ENCODE measurements around the gene TEX261. TPM values are rescaled to one million over a fixed set of nuclear protein-coding genes. Genes with fewer than 3 reads are reported as not detected.
A peak's percentile ranks its signal among the peaks of the same experiment; 100 is the strongest.
"Not testable (repeated sequence)": the region's sequence is repeated elsewhere in the genome, so short reads cannot be mapped to it uniquely, and the experiment has no call there.

TEX261 gene
- total RNA-seq (2014; rRNA removed; shearing (Covaris generic)): 38.4 and 60.1 TPM in 2 replicates
- polyA plus RNA-seq (2015; cell fraction: cytosol; rRNA removed): 59.2 and 61.5 TPM in 2 replicates
- 39.8 and 47.2 TPM in 2 replicates for polyA plus RNA-seq (2015; cell fraction: nucleus; rRNA removed)

DNA sequence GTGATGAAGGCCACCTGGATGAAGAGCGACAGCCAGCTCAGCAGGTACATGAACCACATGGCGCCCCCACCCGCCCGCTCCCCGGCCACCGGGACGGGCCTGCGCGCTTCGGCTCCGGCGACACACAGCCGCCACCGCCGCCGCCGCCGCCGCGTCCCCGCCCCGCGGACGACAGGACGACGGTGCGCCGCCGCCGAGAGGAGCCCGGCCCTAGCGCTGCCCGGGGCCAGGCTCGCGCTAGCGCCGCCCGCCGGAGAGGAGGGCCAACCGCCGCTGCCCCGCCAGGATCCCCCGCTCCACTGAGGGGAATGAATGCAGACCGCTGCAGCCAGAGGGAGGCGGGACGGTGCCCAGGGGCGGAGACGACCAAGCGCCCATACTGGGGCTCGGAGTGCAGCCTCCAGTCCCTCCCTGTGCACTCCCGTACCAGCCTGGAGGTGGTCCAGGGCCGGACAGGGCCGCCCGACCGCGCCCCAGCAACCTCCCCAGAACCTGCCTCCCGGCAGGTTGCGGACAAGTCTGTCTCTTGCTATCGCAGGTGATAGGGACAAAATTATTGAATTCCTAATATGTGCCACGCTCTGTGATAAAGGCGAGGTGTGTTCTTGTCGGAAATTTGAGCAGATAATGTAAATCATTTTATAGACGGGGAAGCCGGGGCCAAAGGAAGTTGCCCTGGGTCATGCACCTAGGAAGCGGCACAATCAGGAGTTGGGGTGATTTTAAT is at the start of gene TEX261:
TEX261 (minus strand) TSS at position 175 of the 727 bp plus-strand sequence; CDS start at position 59, 116 bp downstream.
- DNase-seq (ENCODE audit: low read depth): peak; percentile 90

DNA sequence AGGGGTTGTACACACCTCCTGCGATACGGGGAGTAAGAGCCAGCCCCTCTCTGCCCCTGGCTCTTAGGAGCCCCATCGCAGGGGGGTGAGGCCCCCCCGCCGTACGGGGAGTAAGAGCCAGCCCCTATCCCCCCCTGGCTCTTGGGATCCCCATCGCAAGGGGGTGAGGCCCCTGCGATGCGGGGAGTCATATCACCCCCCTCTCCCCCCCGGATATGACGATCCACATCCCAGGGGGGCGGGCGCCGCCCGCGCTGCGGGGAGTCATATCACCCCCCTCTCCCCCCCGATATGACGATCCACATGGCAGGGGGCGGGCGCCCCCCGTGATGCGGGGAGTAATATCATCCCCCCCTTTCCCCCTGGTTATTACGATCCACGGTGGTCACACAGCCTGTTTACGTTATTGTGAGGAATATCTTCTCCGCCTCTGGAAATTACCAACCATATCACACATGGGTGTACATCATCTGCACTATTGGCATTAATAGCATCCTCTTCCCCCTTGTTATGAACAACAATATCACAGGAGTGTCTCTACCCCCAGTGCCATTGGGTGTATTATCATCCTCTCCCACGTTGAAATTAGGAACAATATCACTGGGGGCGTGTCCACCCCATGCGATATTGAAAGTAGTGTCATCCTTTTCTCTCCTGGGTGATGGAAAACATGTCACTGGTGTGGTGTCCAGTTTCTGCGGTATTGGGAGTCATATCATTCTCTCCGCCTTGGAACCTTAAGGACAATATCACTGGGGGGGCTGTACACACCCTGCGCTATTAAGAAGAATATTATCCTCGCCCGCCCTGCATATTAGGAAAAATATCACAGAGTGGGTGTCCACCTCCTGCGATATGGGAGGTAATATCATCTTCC is 49.1 kb upstream of the TEX261 start:
- DNase-seq (ENCODE audit: low read depth): no peak

DNA sequence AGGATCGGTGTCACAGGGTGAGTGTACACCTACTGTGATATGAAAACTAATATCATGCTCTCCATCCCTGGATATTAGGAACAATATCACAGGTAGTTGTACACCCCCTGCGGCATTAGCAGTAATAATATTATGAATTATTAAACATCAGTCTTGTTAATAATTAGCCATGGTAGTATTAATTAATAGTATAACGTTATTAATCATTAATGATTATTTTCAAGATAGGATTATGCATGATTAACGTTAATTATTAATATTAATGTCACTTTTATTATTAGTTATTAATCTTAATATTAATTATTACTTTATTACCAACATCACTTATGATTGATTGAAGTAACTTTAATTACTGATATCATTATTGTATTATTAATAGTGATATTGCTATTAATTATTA is 47.6 kb upstream of the TEX261 start:
- DNase-seq (ENCODE audit: low read depth): no peak

DNA sequence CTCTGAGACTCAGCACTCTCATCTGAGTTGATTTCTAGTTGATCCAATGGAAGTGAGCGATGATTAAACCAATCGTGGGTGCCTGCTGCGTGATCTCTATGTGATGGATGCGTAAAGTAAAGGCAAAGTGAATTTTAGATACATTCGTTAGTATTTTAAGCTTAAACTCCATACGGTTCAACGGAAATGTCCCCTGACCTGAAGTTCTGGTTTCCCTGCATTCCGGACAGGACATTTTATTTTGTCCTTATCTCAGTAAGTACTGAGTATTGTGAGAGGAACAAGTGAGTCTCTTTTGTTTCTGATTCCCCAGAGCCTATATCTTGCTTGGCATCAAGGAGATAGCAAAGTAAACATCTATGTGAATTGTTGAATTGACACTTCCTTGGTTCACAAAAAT is 41.6 kb upstream of the TEX261 start:
- not testable (repeated sequence) for DNase-seq (ENCODE audit: low read depth)

DNA sequence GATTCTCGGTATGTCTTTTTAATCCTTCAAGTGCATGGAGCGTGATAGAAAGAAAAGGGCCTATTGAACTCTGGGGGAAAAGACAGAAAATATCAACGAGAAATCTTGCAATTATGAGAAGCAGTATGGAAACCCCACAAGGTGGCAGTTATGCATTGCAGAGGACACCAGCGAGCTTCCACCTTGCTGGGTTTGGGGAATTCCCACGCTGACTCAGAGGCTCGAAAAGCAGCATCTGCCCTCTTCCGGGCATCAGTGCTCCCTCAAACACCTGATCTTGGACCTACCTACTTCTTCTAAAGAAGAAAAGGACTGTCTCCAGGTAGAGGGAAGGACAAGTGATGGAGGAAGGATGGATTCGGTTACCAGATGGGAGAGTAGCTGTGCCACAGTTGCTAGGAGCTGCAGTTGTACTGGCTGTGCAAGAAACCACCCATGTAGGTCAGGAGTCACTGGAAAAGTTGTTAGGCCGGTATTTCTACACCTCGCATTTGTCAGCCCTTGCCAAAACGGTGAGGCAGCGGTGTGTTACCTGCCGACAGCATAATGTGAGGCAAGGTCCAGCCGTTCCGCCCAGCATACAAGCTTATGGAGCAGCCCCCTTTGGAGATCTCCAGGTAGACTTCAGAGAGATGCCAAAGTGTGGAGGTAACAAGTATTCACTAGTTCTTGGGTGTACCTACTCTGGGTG is 29.0 kb upstream of the TEX261 start:
- not testable (repeated sequence) for DNase-seq (ENCODE audit: low read depth)

DNA sequence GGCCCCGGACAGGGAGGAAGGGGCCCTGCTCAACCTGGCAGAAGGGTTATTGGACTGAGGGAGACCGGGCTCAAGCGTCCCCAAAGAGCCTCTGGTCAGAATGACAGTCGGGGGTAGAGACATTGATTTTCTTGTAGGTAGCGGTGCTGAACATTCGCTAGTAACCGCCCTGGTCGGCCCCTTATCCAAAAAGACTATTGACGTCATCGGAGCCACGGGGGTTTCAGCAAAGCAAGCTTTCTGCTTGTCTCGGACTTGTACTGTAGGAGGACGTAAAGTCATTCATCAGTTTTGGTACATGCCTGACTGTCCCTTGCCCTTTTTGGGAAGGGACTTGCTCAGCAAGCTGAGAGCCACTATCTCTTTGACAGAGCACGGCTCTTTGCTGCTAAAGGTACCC is 26.7 kb upstream of the TEX261 start:
- DNase-seq (ENCODE audit: low read depth): not testable (repeated sequence)

- not testable (repeated sequence) for DNase-seq (ENCODE audit: low read depth)
Observed at GRCh38 chr2:71019989-71020388, 25.3 kb upstream of the TEX261 start.

DNA sequence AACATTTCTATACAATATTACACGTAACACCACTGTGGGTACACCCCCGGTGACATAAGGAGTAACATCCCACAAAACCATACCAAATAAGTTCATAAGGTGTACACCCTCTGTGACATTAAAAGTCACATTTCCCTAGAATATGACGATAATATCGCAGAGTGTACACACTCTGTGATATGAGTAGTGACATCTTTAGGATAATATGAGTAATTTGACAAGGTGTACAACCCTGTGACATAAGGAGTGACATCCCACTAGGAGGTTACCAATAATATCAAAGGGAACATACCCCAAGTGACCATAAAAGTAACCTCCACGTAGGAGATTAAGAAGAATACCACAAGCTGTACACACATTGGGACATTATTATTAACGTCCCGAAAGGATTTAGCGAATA is 24.0 kb upstream of the TEX261 start:
- no peak for DNase-seq (ENCODE audit: low read depth)

DNA sequence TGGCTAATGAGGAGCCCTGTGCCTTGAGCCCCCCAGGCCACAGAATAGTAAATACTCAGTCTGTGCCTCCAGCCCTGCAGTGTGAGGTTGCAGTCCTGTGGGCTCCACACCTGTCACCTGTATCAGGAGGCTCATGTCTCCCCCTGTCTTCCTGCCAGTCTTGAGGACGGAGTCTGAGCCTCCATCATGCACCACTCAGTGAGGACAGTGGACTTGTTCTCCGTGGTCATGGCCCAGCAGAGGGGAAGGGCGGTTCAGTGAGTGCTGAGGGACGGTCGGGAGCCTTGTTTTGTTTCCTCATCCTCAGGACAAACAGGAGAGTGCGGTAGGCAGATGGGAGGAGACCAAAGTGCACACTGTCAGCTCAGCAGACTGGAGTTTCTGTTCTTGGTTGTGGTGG is 17.1 kb upstream of the TEX261 start:
- not testable (repeated sequence) for DNase-seq (ENCODE audit: low read depth)

DNA sequence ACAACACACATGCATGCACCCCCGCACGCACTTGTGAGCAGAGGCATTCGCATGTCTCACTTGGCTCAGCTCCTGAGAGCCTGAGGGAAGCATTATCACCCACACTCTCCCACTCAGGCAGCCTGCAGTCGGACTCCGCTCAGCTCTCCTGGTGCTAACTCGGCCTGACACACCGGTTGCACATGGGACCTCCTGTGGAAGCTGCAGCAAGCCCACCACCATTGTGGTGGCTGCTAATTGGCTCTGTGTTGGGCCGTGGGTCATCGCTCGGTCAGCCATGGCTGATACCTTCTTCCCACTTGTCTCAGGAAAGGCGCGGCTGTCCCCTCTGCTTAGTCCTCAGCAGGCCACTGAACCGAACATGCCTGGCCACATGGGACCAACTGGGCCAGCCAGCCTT is 13.7 kb upstream of the TEX261 start:
- DNase-seq (ENCODE audit: low read depth): no peak

GRCh38 chr2:71006955-71007799 is 12.5 kb upstream of the TEX261 start:
- no peak for DNase-seq (ENCODE audit: low read depth)

DNA sequence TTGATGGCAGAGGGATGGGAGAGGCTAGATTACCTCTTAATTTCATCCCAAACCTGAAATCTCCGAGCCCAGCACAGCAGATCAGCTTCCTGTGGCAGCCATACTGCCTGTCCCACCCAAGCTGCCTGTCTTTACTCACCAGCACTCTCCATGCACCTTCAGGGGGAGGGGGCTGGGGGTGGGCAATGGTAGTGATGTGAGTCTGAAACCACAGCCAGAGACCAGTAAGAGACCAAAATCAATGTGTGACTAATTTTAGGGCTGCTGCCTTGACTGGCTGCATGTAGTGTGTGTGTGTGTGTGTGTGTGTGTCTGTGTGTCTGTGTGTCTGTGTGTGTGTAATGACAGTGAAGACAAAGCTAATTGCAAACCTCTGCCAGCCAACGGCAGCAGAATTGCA is 11.7 kb upstream of the TEX261 start:
- no peak for DNase-seq (ENCODE audit: low read depth)

GRCh38 chr2:71005271-71006202 is 10.9 kb upstream of the TEX261 start:
- peak; percentile 24 for DNase-seq (ENCODE audit: low read depth)

GRCh38 chr2:71004857-71005256 is 10.2 kb upstream of the TEX261 start:
- DNase-seq (ENCODE audit: low read depth): no peak

DNA sequence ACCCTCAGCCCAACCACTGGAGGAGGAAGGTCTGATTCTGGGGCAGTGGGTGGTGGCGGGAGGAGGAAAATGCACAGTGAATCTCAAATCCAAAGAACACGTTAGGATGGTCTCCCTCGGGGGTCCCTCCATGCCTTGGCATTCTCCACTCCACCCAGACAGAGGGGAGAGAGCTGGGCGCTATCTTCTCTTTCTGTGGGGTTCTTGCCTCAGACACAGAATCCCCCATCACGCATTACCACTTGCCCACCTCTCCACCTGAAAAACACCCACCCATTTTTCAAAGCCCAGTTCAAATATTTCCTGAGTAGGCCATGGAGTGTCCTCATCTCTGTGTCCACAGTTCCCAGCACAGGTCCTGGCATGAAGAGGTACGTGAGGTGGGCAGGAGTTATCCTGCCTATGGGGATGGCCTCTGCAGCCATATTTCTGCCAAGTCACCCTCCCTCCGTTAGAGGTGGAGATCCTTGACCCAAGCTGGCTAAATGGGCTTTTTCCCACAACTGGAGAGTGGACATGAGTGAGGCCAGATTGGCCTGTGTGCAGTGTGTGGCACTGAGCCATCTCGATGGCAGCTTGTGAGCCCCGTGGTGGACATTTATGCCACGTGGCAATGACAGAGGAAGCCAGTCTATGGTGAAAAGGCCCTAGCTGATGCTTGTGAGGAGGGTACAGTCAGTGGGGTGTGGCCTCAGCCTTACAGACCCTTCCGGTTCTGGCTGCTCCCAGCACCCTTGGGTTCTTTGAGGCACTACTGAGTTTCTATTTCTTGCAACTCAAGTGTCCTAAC is 9.5 kb upstream of the TEX261 start:
- no peak for DNase-seq (ENCODE audit: low read depth)

DNA sequence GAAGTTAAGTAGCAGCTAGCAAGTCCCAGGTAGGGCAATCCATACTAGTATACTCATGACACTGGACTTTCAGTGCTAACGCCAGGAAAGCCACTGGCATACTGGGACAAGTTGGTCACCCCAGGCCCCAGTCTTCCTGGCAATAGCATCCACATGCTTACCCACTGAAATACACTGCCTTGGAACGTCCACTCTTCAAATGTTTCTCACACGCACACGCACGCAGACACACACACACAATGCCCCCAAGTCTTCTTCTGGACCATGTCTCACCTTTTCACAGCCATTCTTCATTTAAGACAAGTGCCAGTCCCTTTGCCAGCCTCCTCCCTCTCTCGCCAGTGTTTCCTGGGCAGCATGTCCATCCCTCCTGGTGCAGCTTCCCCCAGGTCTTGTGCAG is 8.7 kb upstream of the TEX261 start:
- no peak for DNase-seq (ENCODE audit: low read depth)

GRCh38 chr2:71001981-71002570 is 7.4 kb upstream of the TEX261 start:
- DNase-seq (ENCODE audit: low read depth): no peak

GRCh38 chr2:71001592-71001927 is 6.9 kb upstream of the TEX261 start:
- DNase-seq (ENCODE audit: low read depth): no peak
